ENCODE results near the gene SEC16A. TPM values are rescaled to one million over a fixed set of nuclear protein-coding genes. Genes with fewer than 3 reads are reported as not detected.

SEC16A gene
- total RNA-seq, 2 donors from 2014 or later = 59.0 to 72.8 TPM

DNA sequence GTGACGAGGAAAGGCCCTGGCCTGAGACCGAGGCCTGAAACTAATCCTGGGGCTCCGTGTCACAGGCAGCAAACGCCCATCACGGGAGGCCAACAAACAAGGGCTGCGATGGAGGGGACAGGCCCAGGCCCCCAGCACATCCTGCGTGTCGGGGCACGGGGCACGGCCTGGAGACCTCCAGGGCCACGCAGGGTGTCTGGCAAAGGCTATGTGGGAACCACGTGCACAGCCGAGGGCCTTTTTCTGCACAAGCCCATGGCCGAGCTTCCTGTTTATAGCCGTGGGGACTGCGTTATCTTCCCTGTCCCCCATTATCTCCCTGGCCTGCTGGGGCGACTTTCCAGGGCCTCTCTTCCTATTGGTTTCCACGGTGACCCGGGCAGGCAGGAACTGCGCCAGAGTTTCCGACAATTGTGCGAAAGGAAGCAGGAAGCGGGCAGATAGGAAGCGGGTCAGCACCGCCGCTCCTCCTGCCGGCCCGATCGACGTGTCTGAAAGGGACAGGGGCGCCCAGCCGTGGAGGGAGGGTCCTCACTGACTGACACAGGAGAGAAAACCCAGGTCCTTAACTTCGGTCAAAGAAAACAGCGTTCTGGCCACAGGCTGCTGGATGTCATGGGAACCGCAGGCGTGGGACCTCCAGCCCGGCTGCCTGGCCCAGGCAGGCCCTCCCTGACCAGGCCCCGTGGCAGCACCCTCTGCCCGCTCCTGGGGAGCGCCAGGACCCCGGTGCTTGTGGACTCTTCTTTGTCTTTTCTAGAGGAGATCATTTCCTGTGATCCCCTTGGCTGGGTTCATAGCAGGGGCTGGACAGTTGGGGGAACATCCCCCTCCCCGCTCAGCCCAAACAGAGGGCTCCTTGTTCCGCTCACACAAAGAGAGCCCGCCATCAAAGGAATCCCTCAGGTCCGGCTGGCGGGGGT is 29.1 kb upstream of the SEC16A start:
- TF ChIP-seq, protein P1, sequence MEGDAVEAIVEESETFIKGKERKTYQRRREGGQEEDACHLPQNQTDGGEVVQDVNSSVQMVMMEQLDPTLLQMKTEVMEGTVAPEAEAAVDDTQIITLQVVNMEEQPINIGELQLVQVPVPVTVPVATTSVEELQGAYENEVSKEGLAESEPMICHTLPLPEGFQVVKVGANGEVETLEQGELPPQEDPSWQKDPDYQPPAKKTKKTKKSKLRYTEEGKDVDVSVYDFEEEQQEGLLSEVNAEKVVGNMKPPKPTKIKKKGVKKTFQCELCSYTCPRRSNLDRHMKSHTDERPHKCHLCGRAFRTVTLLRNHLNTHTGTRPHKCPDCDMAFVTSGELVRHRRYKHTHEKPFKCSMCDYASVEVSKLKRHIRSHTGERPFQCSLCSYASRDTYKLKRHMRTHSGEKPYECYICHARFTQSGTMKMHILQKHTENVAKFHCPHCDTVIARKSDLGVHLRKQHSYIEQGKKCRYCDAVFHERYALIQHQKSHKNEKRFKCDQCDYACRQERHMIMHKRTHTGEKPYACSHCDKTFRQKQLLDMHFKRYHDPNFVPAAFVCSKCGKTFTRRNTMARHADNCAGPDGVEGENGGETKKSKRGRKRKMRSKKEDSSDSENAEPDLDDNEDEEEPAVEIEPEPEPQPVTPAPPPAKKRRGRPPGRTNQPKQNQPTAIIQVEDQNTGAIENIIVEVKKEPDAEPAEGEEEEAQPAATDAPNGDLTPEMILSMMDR (IDR thresholded peaks at IDR 0.05) = no peak
- ATAC-seq (ENCODE audit: insufficient number of reproducible peaks, low FRiP score, low read depth) (no peak), DNase-seq (ENCODE audit: low spot score) (no peak)
- no peaks in the 10 kb centered on the region for H3K9me3 ChIP-seq
- no peak overlapping the region for H3K4me3 ChIP-seq
- no peak overlapping the region for H3K27ac ChIP-seq
- H3K4me1 ChIP-seq (ENCODE audit: control insufficient read depth in 1 of 2, low read depth in 2 of 2) = no peaks in the 10 kb centered on the region
- peaks cover 84% of the 10 kb centered on the region for H3K36me3 ChIP-seq
- H3K27me3 ChIP-seq (replicated peaks; ENCODE audit: insufficient read depth) = no peaks in the 10 kb centered on the region

DNA sequence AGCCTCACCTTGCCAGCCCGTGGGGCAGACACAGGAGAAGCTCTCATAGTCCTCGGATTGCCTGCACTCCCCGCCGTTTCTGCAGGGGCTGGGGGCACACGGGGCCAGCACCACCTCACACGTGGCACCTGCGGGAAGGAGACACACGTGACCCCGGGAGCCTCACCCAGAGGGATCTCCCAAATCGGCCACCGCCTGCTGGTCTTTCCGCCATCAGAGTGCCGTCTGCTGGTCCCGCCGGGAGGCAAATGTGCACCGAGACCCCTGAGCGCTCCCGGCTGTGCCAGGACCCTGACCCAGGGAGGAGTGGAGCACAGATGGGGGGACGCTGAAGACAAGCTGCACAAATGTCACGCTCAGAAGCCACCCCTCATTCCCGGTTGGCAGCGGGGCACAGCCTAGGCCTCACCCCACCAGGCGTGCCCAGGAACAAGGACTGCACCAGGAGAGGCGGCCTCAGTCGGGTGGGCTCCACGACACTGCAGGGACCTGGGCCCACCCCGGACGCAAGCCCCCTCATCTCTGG is 28.4 kb upstream of the SEC16A start:
- no peaks in the 10 kb centered on the region for H3K9me3 ChIP-seq
- H3K27ac ChIP-seq = no peak overlapping the region
- TF ChIP-seq, protein P1 (IDR thresholded peaks at IDR 0.05) = no peak
- ATAC-seq (ENCODE audit: insufficient number of reproducible peaks, low FRiP score, low read depth) (no peak), DNase-seq (ENCODE audit: low spot score) (no peak)
- H3K4me3 ChIP-seq = no peak overlapping the region
- H3K4me1 ChIP-seq (ENCODE audit: control insufficient read depth in 1 of 2, low read depth in 2 of 2) = no peaks in the 10 kb centered on the region
- H3K27me3 ChIP-seq (replicated peaks; ENCODE audit: insufficient read depth) = no peaks in the 10 kb centered on the region
- H3K36me3 ChIP-seq = peaks cover 84% of the 10 kb centered on the region

DNA sequence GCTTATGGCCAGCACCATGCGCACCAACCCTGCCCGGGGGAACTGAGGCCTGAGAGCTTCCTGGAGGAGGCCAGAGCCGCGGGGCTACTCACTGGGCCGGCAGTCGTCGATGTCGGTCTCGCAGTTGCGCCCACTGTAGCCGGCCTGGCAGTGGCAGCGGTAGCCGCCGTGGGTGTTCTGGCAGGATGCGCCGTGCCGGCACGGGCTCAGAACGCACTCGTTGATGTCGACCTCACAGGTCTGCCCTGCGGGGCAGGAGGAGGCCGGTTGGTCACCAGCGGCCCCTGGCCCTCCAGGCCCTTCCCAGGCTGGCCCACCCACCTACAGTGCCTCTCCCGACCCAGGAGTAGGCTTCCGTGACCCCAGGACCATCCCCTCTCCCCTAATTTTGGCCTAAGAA is 27.7 kb upstream of the SEC16A start:
- no peak for DNase-seq (ENCODE audit: low spot score)
- peaks cover 81% of the 10 kb centered on the region for H3K36me3 ChIP-seq
- no peak overlapping the region for H3K4me3 ChIP-seq
- no peaks in the 10 kb centered on the region for H3K9me3 ChIP-seq
- no peak overlapping the region for H3K27ac ChIP-seq
- ATAC-seq (ENCODE audit: insufficient number of reproducible peaks, low FRiP score, low read depth) = no peak
- no peaks in the 10 kb centered on the region for H3K4me1 ChIP-seq (ENCODE audit: control insufficient read depth in 1 of 2, low read depth in 2 of 2)
- no peaks in the 10 kb centered on the region for H3K27me3 ChIP-seq (replicated peaks; ENCODE audit: insufficient read depth)
- TF ChIP-seq, protein P1 (IDR thresholded peaks at IDR 0.05) = no peak

DNA sequence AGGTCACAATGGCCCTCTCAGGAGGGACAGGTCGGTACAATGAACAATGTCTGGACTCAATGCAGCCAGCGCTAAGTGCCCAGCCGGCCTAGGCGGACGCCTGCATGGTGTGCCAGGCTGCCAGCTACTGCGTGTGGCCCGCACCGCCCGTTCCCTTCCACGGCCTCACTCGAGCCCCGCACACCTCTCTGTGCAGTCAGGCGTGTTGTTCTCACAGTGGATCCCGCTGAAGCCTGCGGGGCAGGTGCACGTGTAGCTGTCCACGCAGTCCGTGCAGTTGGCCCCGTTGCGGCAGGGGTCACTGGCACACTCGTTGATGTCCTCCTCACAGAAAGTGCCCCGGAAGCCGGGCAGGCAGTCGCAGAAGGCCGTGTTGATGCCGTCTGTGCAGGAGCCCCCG is 26.7 kb upstream of the SEC16A start:
- Histone ChIP-seq H3K36me3 (peaks cover 82% of the 10 kb centered on the region), H3K27ac (no peak overlapping the region), H3K4me1 (ENCODE audit: control insufficient read depth in 1 of 2, low read depth in 2 of 2) (no peaks in the 10 kb centered on the region), H3K9me3 (no peaks in the 10 kb centered on the region), H3K27me3 (replicated peaks; ENCODE audit: insufficient read depth) (no peaks in the 10 kb centered on the region), H3K4me3 (no peak overlapping the region)
- TF ChIP-seq, protein P1 (IDR thresholded peaks at IDR 0.05) = no peak
- ATAC-seq (ENCODE audit: insufficient number of reproducible peaks, low FRiP score, low read depth) = no peak
- DNase-seq (ENCODE audit: low spot score) = no peak

DNA sequence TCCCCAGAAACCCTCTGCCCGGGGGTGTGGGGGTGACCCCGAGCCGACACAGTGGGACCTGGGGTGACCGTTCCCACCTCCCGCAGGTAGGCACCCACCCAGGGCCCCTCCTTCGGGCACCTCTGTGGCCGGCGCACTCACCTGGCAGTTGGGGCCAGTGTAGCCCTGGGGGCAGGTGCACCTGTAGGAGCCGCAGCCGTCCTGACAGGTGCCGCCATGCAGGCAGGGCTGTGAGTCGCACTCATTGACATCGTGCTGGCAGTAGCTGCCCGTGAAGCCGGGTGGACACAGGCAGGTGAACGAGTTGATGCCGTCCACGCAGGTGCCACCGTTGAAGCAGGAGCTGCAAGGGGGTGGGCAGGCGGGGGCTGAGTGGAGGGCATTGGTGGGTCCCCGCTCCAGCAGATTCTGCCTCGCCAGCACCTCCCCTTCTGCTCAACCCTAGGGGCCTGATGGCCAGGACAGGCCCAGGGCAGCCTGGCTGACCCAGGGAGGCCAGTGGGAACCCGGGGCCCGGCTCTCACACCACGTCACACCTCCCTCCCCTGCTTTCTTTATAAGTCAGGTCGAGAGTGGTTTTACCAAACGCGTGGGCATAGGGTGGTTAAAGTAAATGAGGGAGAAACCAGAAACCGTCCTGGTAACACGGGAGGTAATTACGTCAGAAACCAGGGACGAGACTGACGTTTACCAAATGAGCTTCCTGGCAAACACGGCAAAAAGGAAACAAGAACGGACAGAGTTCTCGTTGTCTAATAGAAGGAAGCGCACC is 26.1 kb upstream of the SEC16A start:
- DNase-seq (ENCODE audit: low spot score) (no peak), ATAC-seq (ENCODE audit: insufficient number of reproducible peaks, low FRiP score, low read depth) (no peak)
- H3K27me3 ChIP-seq (replicated peaks; ENCODE audit: insufficient read depth) = no peaks in the 10 kb centered on the region
- TF ChIP-seq, protein P1 (IDR thresholded peaks at IDR 0.05) = no peak
- no peaks in the 10 kb centered on the region for H3K4me1 ChIP-seq (ENCODE audit: control insufficient read depth in 1 of 2, low read depth in 2 of 2)
- H3K36me3 ChIP-seq = peaks cover 82% of the 10 kb centered on the region
- H3K27ac ChIP-seq = no peak overlapping the region
- H3K4me3 ChIP-seq = no peak overlapping the region
- no peaks in the 10 kb centered on the region for H3K9me3 ChIP-seq

All from thoracic aorta (tissue), 2 donors.